Glutamatergic neuron (in vitro differentiated cells): ENCODE results near the gene NEK8. TPM values are rescaled to one million over a fixed set of nuclear protein-coding genes. Genes with fewer than 3 reads are reported as not detected.

Source experiments
- DNase-seq: peaks from one replicate; pipeline ENCODE4 v3.0.0; 2022
- H3K27ac Mint-ChIP-seq: one replicate; pipeline ENCODE4 v1.8.0; 2020; ENCODE audit warnings: mild to moderate bottlenecking, mixed read lengths, inconsistent platforms; ENCODE audit not compliant: unreplicated experiment
- H3K27me3 Mint-ChIP-seq: one replicate; pipeline ENCODE4 v1.8.0; 2020; ENCODE audit warnings: mild to moderate bottlenecking, moderate library complexity, mixed read lengths, inconsistent platforms; ENCODE audit not compliant: unreplicated experiment
- H3K36me3 Mint-ChIP-seq: one replicate; pipeline ENCODE4 v1.8.0; 2020; ENCODE audit warnings: mild to moderate bottlenecking, mixed read lengths, inconsistent platforms; ENCODE audit not compliant: unreplicated experiment
- H3K4me1 Mint-ChIP-seq: one replicate; pipeline ENCODE4 v1.8.0; 2020; ENCODE audit warnings: mild to moderate bottlenecking, low read depth, mixed read lengths, inconsistent platforms; ENCODE audit not compliant: unreplicated experiment
- H3K4me3 Mint-ChIP-seq: one replicate; pipeline ENCODE4 v1.8.0; 2020; ENCODE audit warnings: mild to moderate bottlenecking, mixed read lengths, inconsistent platforms; ENCODE audit not compliant: unreplicated experiment
- H3K9me3 Mint-ChIP-seq: one replicate; pipeline ENCODE4 v1.8.0; 2020; ENCODE audit warnings: mild to moderate bottlenecking, moderate library complexity, mixed read lengths, inconsistent platforms; ENCODE audit not compliant: unreplicated experiment
- total RNA-seq: library from RNA; stranded (reverse); fragmentation: NEBNext Ultra II Directional; extraction: Animal tissue kit (Norgen Biotek cat#: 25700); gene quantifications from one replicate; pipeline ENCODE4 v1.2.1, GENCODE V29; 2021; ENCODE audit not compliant: unreplicated experiment
- TF ChIP-seq, protein P1 (sequence below): fragments of 200-600 bp; sonication (generic); IDR thresholded peaks from one replicate; pipeline ENCODE4 v1.5.0; 2021; ENCODE audit not compliant: partially characterized antibody, unreplicated experiment

The NEK8 gene
- total RNA-seq, 1 donor from 2014 or later: 5.9 TPM

DNA sequence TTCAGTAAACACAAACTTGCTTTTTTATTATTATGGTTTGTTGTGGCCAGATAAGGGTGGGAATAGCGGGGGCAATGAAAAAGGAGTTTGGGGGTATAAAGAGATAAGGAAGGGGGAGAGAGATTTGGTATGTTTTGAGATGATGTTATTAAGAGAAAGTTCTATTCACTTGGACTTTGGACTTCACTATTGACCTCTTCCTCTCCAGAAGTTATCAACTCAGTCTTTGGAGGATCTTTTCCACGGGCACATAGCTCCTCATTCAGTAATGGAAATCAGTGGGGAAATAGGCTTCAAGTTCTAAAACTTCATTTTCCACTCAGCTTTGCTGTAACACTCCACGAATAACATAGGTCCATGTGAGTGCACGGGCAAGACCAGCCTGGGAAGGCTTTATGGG is 40.1 kb upstream of the NEK8 start:
- TF ChIP-seq, protein P1, sequence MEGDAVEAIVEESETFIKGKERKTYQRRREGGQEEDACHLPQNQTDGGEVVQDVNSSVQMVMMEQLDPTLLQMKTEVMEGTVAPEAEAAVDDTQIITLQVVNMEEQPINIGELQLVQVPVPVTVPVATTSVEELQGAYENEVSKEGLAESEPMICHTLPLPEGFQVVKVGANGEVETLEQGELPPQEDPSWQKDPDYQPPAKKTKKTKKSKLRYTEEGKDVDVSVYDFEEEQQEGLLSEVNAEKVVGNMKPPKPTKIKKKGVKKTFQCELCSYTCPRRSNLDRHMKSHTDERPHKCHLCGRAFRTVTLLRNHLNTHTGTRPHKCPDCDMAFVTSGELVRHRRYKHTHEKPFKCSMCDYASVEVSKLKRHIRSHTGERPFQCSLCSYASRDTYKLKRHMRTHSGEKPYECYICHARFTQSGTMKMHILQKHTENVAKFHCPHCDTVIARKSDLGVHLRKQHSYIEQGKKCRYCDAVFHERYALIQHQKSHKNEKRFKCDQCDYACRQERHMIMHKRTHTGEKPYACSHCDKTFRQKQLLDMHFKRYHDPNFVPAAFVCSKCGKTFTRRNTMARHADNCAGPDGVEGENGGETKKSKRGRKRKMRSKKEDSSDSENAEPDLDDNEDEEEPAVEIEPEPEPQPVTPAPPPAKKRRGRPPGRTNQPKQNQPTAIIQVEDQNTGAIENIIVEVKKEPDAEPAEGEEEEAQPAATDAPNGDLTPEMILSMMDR: no peak
- Mint-ChIP-seq H3K9me3 (no peaks in the 10 kb centered on the region), H3K4me3 (no peak overlapping the region), H3K4me1 (peaks cover 13% of the 10 kb centered on the region), H3K27ac (no peak overlapping the region), H3K27me3 (peaks cover 7% of the 10 kb centered on the region), H3K36me3 (peaks cover 17% of the 10 kb centered on the region)
- DNase-seq: no peak

DNA sequence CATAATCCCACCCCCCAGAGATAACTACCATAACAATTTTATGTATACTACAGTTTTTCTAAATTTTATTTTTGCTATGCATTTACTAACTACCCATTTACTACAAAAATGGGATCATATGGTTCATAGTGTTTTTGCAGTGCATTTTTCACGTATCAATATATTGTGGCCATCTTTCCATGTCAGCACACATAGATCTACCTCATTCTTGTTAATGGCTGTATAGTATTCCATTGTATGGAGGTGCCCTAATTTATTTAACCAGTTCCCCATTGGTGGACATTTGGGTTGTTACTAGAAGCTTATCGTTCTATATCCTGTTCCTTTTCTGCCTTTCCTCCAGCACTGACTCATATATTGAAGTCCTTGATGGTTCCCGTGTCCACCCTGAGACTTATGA is 39.6 kb upstream of the NEK8 start:
- DNase-seq: no peak
- peaks cover 7% of the 10 kb centered on the region for H3K27me3 Mint-ChIP-seq
- peaks cover 13% of the 10 kb centered on the region for H3K4me1 Mint-ChIP-seq
- no peaks in the 10 kb centered on the region for H3K9me3 Mint-ChIP-seq
- H3K36me3 Mint-ChIP-seq: peaks cover 17% of the 10 kb centered on the region
- H3K27ac Mint-ChIP-seq: no peak overlapping the region
- no peak overlapping the region for H3K4me3 Mint-ChIP-seq
- TF ChIP-seq, protein P1: no peak

DNA sequence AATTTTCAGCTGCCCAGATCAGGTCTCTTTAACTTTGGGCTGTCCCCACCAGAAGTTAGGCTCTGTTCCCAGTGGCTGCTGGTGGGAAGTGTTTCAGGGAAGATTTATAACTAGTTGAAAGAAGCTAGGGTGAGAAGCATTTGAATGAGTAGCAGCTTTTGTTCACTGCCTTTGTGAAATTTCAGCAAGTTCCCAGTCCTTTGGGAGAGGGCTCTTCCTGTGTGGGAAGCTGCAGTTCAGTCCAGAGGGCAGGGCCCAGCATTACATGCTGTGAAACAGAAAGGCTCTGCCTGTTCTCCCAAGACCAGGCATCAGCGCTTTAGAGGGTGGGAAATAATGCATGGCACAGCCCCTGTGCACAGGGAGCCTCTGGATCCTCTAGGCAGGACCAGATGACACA is 34.7 kb upstream of the NEK8 start:
- no peaks in the 10 kb centered on the region for H3K9me3 Mint-ChIP-seq

DNA sequence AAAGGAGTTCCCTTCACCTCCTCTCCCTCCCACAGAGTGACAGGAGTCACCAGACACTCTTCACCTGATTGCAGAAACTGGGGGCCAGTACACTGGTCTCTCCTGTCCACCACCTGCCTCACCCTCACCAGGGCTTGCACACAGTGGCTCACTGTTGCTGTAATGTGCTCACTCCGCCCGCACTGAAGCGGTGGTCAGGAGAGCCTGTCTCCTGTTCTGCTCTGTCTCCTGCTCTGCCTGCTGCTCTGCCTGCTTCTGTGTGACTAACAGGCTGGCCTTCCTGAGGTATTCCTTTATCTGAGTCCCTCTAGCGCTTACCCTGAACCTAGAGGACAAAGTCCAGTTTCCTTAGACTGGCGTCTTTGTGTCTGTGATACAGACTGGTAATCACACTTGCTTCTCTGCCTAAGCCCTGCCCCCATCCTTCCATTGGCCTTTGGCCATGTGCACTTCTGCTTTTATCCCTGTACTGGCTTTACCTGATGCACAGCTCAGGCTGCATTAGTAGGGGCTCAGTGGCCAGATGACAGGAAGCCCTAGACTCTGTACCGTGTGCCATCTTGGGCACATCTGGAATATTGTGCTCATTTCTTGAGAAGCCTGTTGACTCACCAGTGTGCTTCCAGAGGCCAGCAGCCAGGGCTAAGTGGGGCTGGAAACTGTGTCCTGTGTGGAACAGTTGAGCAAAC is 30.2 kb upstream of the NEK8 start:
- DNase-seq: no peak
- Mint-ChIP-seq H3K4me1 (no peaks in the 10 kb centered on the region), H3K36me3 (no peaks in the 10 kb centered on the region), H3K27me3 (peaks cover 8% of the 10 kb centered on the region), H3K4me3 (no peak overlapping the region), H3K9me3 (no peaks in the 10 kb centered on the region), H3K27ac (peak overlapping the region; percentile 46)
- TF ChIP-seq, protein P1: no peak

More for the DNA sequence above, 34.7 kb upstream of the NEK8 start:
- Mint-ChIP-seq H3K27ac (peak overlapping the region; percentile 4), H3K36me3 (peaks cover 9% of the 10 kb centered on the region), H3K27me3 (peaks cover 8% of the 10 kb centered on the region), H3K4me1 (no peaks in the 10 kb centered on the region), H3K4me3 (no peak overlapping the region)
- DNase-seq: no peak
- TF ChIP-seq, protein P1: no peak

DNA sequence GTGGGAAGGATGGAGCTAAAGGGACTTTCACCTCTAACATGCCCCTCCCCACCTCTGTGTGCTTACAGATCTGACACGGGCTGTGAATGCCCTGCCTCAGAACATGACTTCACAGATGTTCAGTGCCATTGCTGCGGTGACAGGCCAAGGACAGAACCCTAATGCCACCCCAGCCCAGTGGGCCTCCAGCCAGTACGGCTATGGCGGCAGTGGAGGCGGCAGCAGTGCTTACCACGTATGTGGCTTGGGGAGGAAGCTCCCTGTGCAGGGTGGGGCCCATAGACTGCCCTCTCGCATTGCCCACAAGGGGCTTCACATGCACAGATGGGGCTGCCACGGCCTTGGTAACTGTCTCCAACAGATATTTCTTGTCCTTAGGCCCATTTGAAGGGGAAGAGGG is 28.3 kb upstream of the NEK8 start:
- no peak for DNase-seq
- Mint-ChIP-seq H3K27ac (no peak overlapping the region), H3K36me3 (peaks cover 6% of the 10 kb centered on the region), H3K4me1 (no peaks in the 10 kb centered on the region), H3K9me3 (peaks cover 4% of the 10 kb centered on the region), H3K4me3 (no peak overlapping the region), H3K27me3 (peaks cover 8% of the 10 kb centered on the region)
- TF ChIP-seq, protein P1: no peak
